ENCODE results near the gene DHRSX.
"Not testable (repeated sequence)": the region's sequence is repeated elsewhere in the genome, so short reads cannot be mapped to it uniquely, and the experiment has no call there.

DHRSX gene

GRCh38 chrX:2371026-2371711, 129.6 kb downstream of the DHRSX start:
- no peaks in the 10 kb centered on the region for H3K9me3 ChIP-seq (ENCODE audit: control insufficient read depth, insufficient read depth, low read depth, low read length)
- no peak overlapping the region for H3K27ac ChIP-seq (ENCODE audit: low read depth, low read length)
- H3K27me3 ChIP-seq (ENCODE audit: control insufficient read depth, insufficient read depth, low read length), result no peaks in the 10 kb centered on the region
- H3K36me3 ChIP-seq (ENCODE audit: control insufficient read depth, insufficient read depth, low read length), result no peaks in the 10 kb centered on the region
- no peak overlapping the region for H3K9ac ChIP-seq (ENCODE audit: low read length)
- peaks cover 10% of the 10 kb centered on the region; the same call in 1 of the 2 replicates for H3K4me1 ChIP-seq (ENCODE audit: control insufficient read depth, insufficient read depth, low read length)
- peak overlapping the region; percentile 48 for H3K4me3 ChIP-seq (ENCODE audit: low read depth, low read length)

GRCh38 chrX:2370456-2370855, 130.3 kb downstream of the DHRSX start:
- no peak overlapping the region for H3K27ac ChIP-seq (ENCODE audit: low read depth, low read length)
- peak overlapping the region; percentile 48 for H3K4me3 ChIP-seq (ENCODE audit: low read depth, low read length)
- H3K9me3 ChIP-seq (ENCODE audit: control insufficient read depth, insufficient read depth, low read depth, low read length), result no peaks in the 10 kb centered on the region
- H3K4me1 ChIP-seq (ENCODE audit: control insufficient read depth, insufficient read depth, low read length), result peaks cover 10% of the 10 kb centered on the region; the same call in 1 of the 2 replicates
- H3K9ac ChIP-seq (ENCODE audit: low read length), result no peak overlapping the region
- no peaks in the 10 kb centered on the region for H3K36me3 ChIP-seq (ENCODE audit: control insufficient read depth, insufficient read depth, low read length)
- H3K27me3 ChIP-seq (ENCODE audit: control insufficient read depth, insufficient read depth, low read length), result no peaks in the 10 kb centered on the region

GRCh38 chrX:2369206-2369605, 131.6 kb downstream of the DHRSX start:
- H3K9ac ChIP-seq (ENCODE audit: low read length), result no peak overlapping the region
- peaks cover 10% of the 10 kb centered on the region; the same call in 1 of the 2 replicates for H3K4me1 ChIP-seq (ENCODE audit: control insufficient read depth, insufficient read depth, low read length)
- H3K9me3 ChIP-seq (ENCODE audit: control insufficient read depth, insufficient read depth, low read depth, low read length), result peaks cover 2% of the 10 kb centered on the region; the same call in 1 of the 2 replicates
- H3K36me3 ChIP-seq (ENCODE audit: control insufficient read depth, insufficient read depth, low read length), result 0 out of 2 replicates have a peak, but pooled peaks cover 2% of the 10 kb centered on the region
- H3K27ac ChIP-seq (ENCODE audit: low read depth, low read length), result no peak overlapping the region
- H3K27me3 ChIP-seq (ENCODE audit: control insufficient read depth, insufficient read depth, low read length), result no peaks in the 10 kb centered on the region
- H3K4me3 ChIP-seq (ENCODE audit: low read depth, low read length), result no peak overlapping the region

DNA sequence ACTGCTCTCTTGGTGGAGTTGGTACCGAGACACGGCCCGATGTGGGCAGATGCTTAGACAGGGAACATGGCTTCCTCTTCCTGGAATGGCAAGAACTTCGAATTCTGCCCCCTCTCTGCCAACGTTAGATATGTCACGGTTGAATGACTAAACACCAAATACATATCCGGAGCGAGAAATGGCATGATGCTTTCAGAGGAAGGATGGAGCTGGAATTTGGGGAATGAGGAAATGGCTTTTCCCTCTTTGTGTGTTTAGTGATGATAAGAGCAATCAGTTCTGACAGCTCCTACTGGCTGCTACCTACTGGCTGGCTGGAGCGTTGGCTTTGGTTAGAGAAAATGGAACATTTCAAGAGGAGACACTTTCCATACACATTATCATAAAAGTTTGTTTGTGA, 140.0 kb downstream of the DHRSX start:
- H3K36me3 ChIP-seq (ENCODE audit: control insufficient read depth, insufficient read depth, low read length), result peaks cover 7% of the 10 kb centered on the region; the same call in 1 of the 2 replicates
- no peak overlapping the region for H3K4me3 ChIP-seq (ENCODE audit: low read depth, low read length)
- no peak overlapping the region for H3K27ac ChIP-seq (ENCODE audit: low read depth, low read length)
- no peaks in the 10 kb centered on the region for H3K4me1 ChIP-seq (ENCODE audit: control insufficient read depth, insufficient read depth, low read length)
- no peak overlapping the region for H3K9ac ChIP-seq (ENCODE audit: low read length)
- peaks cover 12% of the 10 kb centered on the region for H3K9me3 ChIP-seq (ENCODE audit: control insufficient read depth, insufficient read depth, low read depth, low read length)
- H3K27me3 ChIP-seq (ENCODE audit: control insufficient read depth, insufficient read depth, low read length), result no peaks in the 10 kb centered on the region

GRCh38 chrX:2359522-2359921, 141.3 kb downstream of the DHRSX start:
- H3K9ac ChIP-seq (ENCODE audit: low read length); H3K4me3 ChIP-seq (ENCODE audit: low read depth, low read length); H3K27ac ChIP-seq (ENCODE audit: low read depth, low read length); H3K36me3 ChIP-seq (ENCODE audit: control insufficient read depth, insufficient read depth, low read length); H3K27me3 ChIP-seq (ENCODE audit: control insufficient read depth, insufficient read depth, low read length); H3K4me1 ChIP-seq (ENCODE audit: control insufficient read depth, insufficient read depth, low read length): not testable (repeated sequence)
- peaks cover 12% of the 10 kb centered on the region for H3K9me3 ChIP-seq (ENCODE audit: control insufficient read depth, insufficient read depth, low read depth, low read length)

- Histone ChIP-seq H3K9ac (ENCODE audit: low read length) (no peak overlapping the region), H3K9me3 (ENCODE audit: control insufficient read depth, insufficient read depth, low read depth, low read length) (0 out of 2 replicates have a peak, but pooled peaks cover 4% of the 10 kb centered on the region), H3K27me3 (ENCODE audit: control insufficient read depth, insufficient read depth, low read length) (no peaks in the 10 kb centered on the region), H3K27ac (ENCODE audit: low read depth, low read length) (no peak overlapping the region), H3K4me1 (ENCODE audit: control insufficient read depth, insufficient read depth, low read length) (no peaks in the 10 kb centered on the region), H3K36me3 (ENCODE audit: control insufficient read depth, insufficient read depth, low read length) (no peaks in the 10 kb centered on the region), H3K4me3 (ENCODE audit: low read depth, low read length) (no peak overlapping the region)
These were observed 148.5 kb downstream of the DHRSX start for GRCh38 chrX:2351999-2352995.

- H3K4me3 ChIP-seq (ENCODE audit: low read depth, low read length), result no peak overlapping the region
- H3K9me3 ChIP-seq (ENCODE audit: control insufficient read depth, insufficient read depth, low read depth, low read length), result 0 out of 2 replicates have a peak, but pooled peaks cover 4% of the 10 kb centered on the region
- no peak overlapping the region for H3K27ac ChIP-seq (ENCODE audit: low read depth, low read length)
- H3K9ac ChIP-seq (ENCODE audit: low read length), result no peak overlapping the region
- H3K36me3 ChIP-seq (ENCODE audit: control insufficient read depth, insufficient read depth, low read length), result no peaks in the 10 kb centered on the region
- no peaks in the 10 kb centered on the region for H3K27me3 ChIP-seq (ENCODE audit: control insufficient read depth, insufficient read depth, low read length)
- H3K4me1 ChIP-seq (ENCODE audit: control insufficient read depth, insufficient read depth, low read length), result no peaks in the 10 kb centered on the region
These were observed 149.5 kb downstream of the DHRSX start for GRCh38 chrX:2351321-2351720.

- not testable (repeated sequence) for H3K36me3 ChIP-seq (ENCODE audit: control insufficient read depth, insufficient read depth, low read length); H3K27ac ChIP-seq (ENCODE audit: low read depth, low read length); H3K4me1 ChIP-seq (ENCODE audit: control insufficient read depth, insufficient read depth, low read length); H3K9me3 ChIP-seq (ENCODE audit: control insufficient read depth, insufficient read depth, low read depth, low read length); H3K27me3 ChIP-seq (ENCODE audit: control insufficient read depth, insufficient read depth, low read length); H3K4me3 ChIP-seq (ENCODE audit: low read depth, low read length); H3K9ac ChIP-seq (ENCODE audit: low read length)
These were observed 150.1 kb downstream of the DHRSX start for GRCh38 chrX:2350703-2351102.

DNA sequence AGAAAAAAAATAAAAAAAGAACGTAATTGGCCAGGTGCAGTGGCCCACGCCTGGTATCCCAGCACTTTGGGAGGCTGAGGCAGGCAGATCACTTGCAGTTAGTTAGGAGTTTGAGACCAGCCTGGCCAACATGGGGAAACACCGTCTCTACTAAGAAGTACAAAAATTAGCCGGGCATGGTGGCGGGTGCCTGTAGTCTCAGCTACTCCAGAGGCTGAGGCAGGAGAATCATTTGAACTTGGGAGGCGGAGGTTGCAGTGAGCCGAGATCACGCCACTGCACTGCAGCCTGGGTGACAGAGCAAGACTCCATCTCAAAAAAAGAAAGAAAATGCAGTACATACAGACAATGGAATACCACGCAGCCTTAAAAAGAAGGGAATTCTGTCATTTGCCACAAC, 150.7 kb downstream of the DHRSX start:
- H3K36me3 ChIP-seq (ENCODE audit: control insufficient read depth, insufficient read depth, low read length); H3K27ac ChIP-seq (ENCODE audit: low read depth, low read length); H3K9ac ChIP-seq (ENCODE audit: low read length); H3K27me3 ChIP-seq (ENCODE audit: control insufficient read depth, insufficient read depth, low read length); H3K4me3 ChIP-seq (ENCODE audit: low read depth, low read length); H3K9me3 ChIP-seq (ENCODE audit: control insufficient read depth, insufficient read depth, low read depth, low read length); H3K4me1 ChIP-seq (ENCODE audit: control insufficient read depth, insufficient read depth, low read length): not testable (repeated sequence)

- Histone ChIP-seq H3K9ac (ENCODE audit: low read length) (no peak overlapping the region), H3K9me3 (ENCODE audit: control insufficient read depth, insufficient read depth, low read depth, low read length) (peaks cover 7% of the 10 kb centered on the region; the same call in 1 of the 2 replicates), H3K27ac (ENCODE audit: low read depth, low read length) (no peak overlapping the region), H3K4me3 (ENCODE audit: low read depth, low read length) (no peak overlapping the region), H3K27me3 (ENCODE audit: control insufficient read depth, insufficient read depth, low read length) (no peaks in the 10 kb centered on the region), H3K4me1 (ENCODE audit: control insufficient read depth, insufficient read depth, low read length) (no peaks in the 10 kb centered on the region), H3K36me3 (ENCODE audit: control insufficient read depth, insufficient read depth, low read length) (no peaks in the 10 kb centered on the region)
These were observed 152.6 kb downstream of the DHRSX start for GRCh38 chrX:2348211-2348610.

GRCh38 chrX:2346158-2346557, 154.6 kb downstream of the DHRSX start:
- Histone ChIP-seq H3K4me3 (ENCODE audit: low read depth, low read length) (no peak overlapping the region), H3K27ac (ENCODE audit: low read depth, low read length) (no peak overlapping the region), H3K27me3 (ENCODE audit: control insufficient read depth, insufficient read depth, low read length) (no peaks in the 10 kb centered on the region), H3K9me3 (ENCODE audit: control insufficient read depth, insufficient read depth, low read depth, low read length) (peaks cover 7% of the 10 kb centered on the region; the same call in 1 of the 2 replicates), H3K36me3 (ENCODE audit: control insufficient read depth, insufficient read depth, low read length) (no peaks in the 10 kb centered on the region), H3K4me1 (ENCODE audit: control insufficient read depth, insufficient read depth, low read length) (peaks cover 9% of the 10 kb centered on the region), H3K9ac (ENCODE audit: low read length) (no peak overlapping the region)

Data from HUES6 (cell line).